AG04450 (cell line): ENCODE measurements around the gene VTCN1. TPM values are rescaled to one million over a fixed set of nuclear protein-coding genes. Genes with fewer than 3 reads are reported as not detected.

Experiments used
- CTCF ChIA-PET: fragments of 300-600, 350-600 bp; formaldehyde crosslinking; extraction: SDS; loops from one replicate; lab custom pipeline; 2022; ENCODE audit warnings: antibody characterized with exemption, inconsistent platforms; lab: Charles Lee
- POLR2A ChIA-PET: fragments of 350-600 bp; formaldehyde crosslinking; extraction: SDS; loops from one replicate; lab custom pipeline; 2021; ENCODE audit warnings: antibody characterized with exemption, inconsistent platforms; lab: Yijun Ruan, JAX
- DNase-seq: peaks from one replicate; pipeline ENCODE4 v3.0.0-alpha.2; 2011; ENCODE audit warnings: low read depth, low spot score
- H3K27ac ChIP-seq: one replicate; pipeline ENCODE4 v1.5.1; 2012; ENCODE audit warnings: low read depth, low read length, control low read depth
- H3K27me3 ChIP-seq: one replicate; pipeline ENCODE4 v1.6.0; 2012; ENCODE audit warnings: low read length; ENCODE audit not compliant: control insufficient read depth, insufficient read depth
- H3K4me3 ChIP-seq: 2 replicates; pipeline ENCODE4 v1.5.1; 2011; ENCODE audit warnings: mild to moderate bottlenecking, low read depth, low read length, control low read depth
- H3K9me3 ChIP-seq: 2 replicates; pipeline ENCODE4 v1.5.1; 2012; ENCODE audit warnings: low read length; ENCODE audit not compliant: control insufficient read depth, insufficient read depth
- CTCF ChIP-seq: IDR thresholded peaks from 2 replicates; pipeline ENCODE4 v1.5.1; 2011; ENCODE audit warnings: low read depth, low read length, control low read depth, inconsistent platforms
- polyA plus RNA-seq: library from polyadenylated mRNA; depleted of rRNA; stranded (reverse); fragments of >200 nt; gene quantifications from 2 replicates; pipeline ENCODE4 v1.2.3, GENCODE V29; 2011

Gene VTCN1
- polyA plus RNA-seq, 1 experiment, result not detected

GRCh38 chr1:117137281-117137855 is 73.4 kb downstream of the VTCN1 start:
- H3K27ac ChIP-seq, result no peak overlapping the region
- H3K4me3 ChIP-seq, result no peak overlapping the region
- ChIA-PET CTCF (interaction anchor here (0.9 to 2.7 kb wide), 2 partner anchors 9 to 15 kb away, joined by 3 to 28 read pairs; no protein-coding TSS in a partner anchor), POLR2A (no interaction called here)
- H3K27me3 ChIP-seq, result no peaks in the 10 kb centered on the region
- no peaks in the 10 kb centered on the region for H3K9me3 ChIP-seq
- DNase-seq, result no peak
- no peak for TF ChIP-seq CTCF

- DNase-seq, result no peak
- ChIA-PET CTCF (interaction anchor here (0.9 to 2.7 kb wide), 2 partner anchors 8 to 15 kb away, joined by 3 to 28 read pairs; no protein-coding TSS in a partner anchor), POLR2A (no interaction called here)
- no peaks in the 10 kb centered on the region for H3K27me3 ChIP-seq
- no peaks in the 10 kb centered on the region for H3K9me3 ChIP-seq
- H3K4me3 ChIP-seq, result no peak overlapping the region
- no peak overlapping the region for H3K27ac ChIP-seq
- TF ChIP-seq CTCF, result no peak
Observed at GRCh38 chr1:117136749-117137148, 74.0 kb downstream of the VTCN1 start.

- CTCF ChIA-PET, result interaction anchor here (2.2 kb wide), 1 partner anchor 13 kb away, joined by 6 read pairs; no protein-coding TSS in a partner anchor
- POLR2A ChIA-PET, result no interaction called here
Observed at GRCh38 chr1:117135329-117135728, 75.4 kb downstream of the VTCN1 start.

GRCh38 chr1:117130526-117130925 is 80.2 kb downstream of the VTCN1 start:
- no peak overlapping the region for H3K4me3 ChIP-seq
- no peak for TF ChIP-seq CTCF
- no peak overlapping the region for H3K27ac ChIP-seq
- H3K9me3 ChIP-seq, result no peaks in the 10 kb centered on the region
- DNase-seq, result no peak
- peaks cover 5% of the 10 kb centered on the region for H3K27me3 ChIP-seq
- CTCF ChIA-PET, result interaction anchor here (4.9 kb wide), 1 partner anchor 62 kb away, joined by 285 read pairs; no protein-coding TSS in a partner anchor
- POLR2A ChIA-PET, result no interaction called here

More at GRCh38 chr1:117135329-117135728, 75.4 kb downstream of the VTCN1 start:
- no peak overlapping the region for H3K27ac ChIP-seq
- H3K27me3 ChIP-seq, result no peaks in the 10 kb centered on the region
- no peaks in the 10 kb centered on the region for H3K9me3 ChIP-seq
- TF ChIP-seq CTCF, result no peak
- H3K4me3 ChIP-seq, result no peak overlapping the region
- DNase-seq, result no peak
